Measurements from ENCODE around the gene LDLRAP1. TPM values are rescaled to one million over a fixed set of nuclear protein-coding genes. Genes with fewer than 3 reads are reported as not detected.

The LDLRAP1 gene
- total and polyA plus RNA-seq, 9 of the 15 experiments (the other 6 are each of a cell fraction or from before 2014, with no cell fraction given): 0.56 to 29.6 (median 16.2) TPM

- intact Hi-C loops (cut with micrococcal nuclease) (loop anchor here (5.0 kb wide), 1 partner anchor 117 kb away; no protein-coding TSS in a partner anchor), in situ Hi-C loops (cut with MboI) (loop anchor here (5.0 kb wide), 1 partner anchor 117 kb away; no protein-coding TSS in a partner anchor)
- no peak overlapping the region for H3K4me3 ChIP-seq
- no peaks in the 10 kb centered on the region for H4K20me1 ChIP-seq (replicated peaks; ENCODE audit: control insufficient read depth, insufficient read depth, low read length)
- no TSS peak for BruUV-seq (replicated peaks)
- H3K27ac ChIP-seq (ENCODE audit: extremely low read depth, low read depth, low read length): no peak overlapping the region
- no peaks in the 10 kb centered on the region for H3K79me2 ChIP-seq (ENCODE audit: control insufficient read depth, insufficient read depth, low read length)
- FAIRE-seq (no peak), DNase-seq (ENCODE audit: extremely low read depth in 1 of 4, low spot score in 3 of 4) (no peak), ATAC-seq (no peak)
- POLR2A ChIA-PET: interaction anchor here (0.6 to 1.1 kb wide), 4 partner anchors 65 to 1998 kb away, joined by 3 to 4 read pairs (median 3); partner anchors contain the start of gene RSRP1
- TF ChIP-seq JUN (IDR thresholded peaks at IDR 0.05; ENCODE audit: borderline replicate concordance, low read depth, low read length): peak; percentile 40; the same call in 1 of the 2 replicates
- no peak for TF ChIP-seq JUN (CRISPR knock-in tag; IDR thresholded peaks at IDR 0.05; ENCODE audit: borderline replicate concordance)
- TF ChIP-seq PTRF (tag; IDR thresholded peaks at IDR 0.05): no peak
- TF ChIP-seq JUND (IDR thresholded peaks at IDR 0.05; ENCODE audit: borderline replicate concordance, low read depth, low read length): 0 out of 2 replicates have a peak, but pooled peaks have one; percentile 29
- TF ChIP-seq JUND (tag; IDR thresholded peaks at IDR 0.05; ENCODE audit: borderline replicate concordance, low read depth, low read length): no peak
- TF ChIP-seq HOXB6 (CRISPR knock-in tag; IDR thresholded peaks at IDR 0.05; ENCODE audit: borderline replicate concordance): no peak
- peak; percentile 78 for TF ChIP-seq FOSL1 (tag; conservative IDR thresholded peaks at IDR 0.05)
- TF ChIP-seq ATF3 (IDR thresholded peaks at IDR 0.05): peak; percentile 42; the same call in 1 of the 2 replicates
- TF ChIP-seq ATF3 (CRISPR knock-in tag; conservative IDR thresholded peaks at IDR 0.05): no peak
- 0 out of 2 replicates have a peak overlapping the region, but pooled peaks have one; percentile 2 for H2AFZ ChIP-seq (ENCODE audit: low read depth, low read length)
- CTCF ChIA-PET (ENCODE audit: low intra/inter-chr PET ratio): interaction anchor here (0.7 to 2.2 kb wide), 2 partner anchors 78 to 106 kb away, joined by 3 to 11 read pairs; no protein-coding TSS in a partner anchor
- H3K9me3 ChIP-seq (replicated peaks; ENCODE audit: control insufficient read depth, insufficient read depth, low read depth, low read length): no peaks in the 10 kb centered on the region
- 47% methylated on average over 5 of the region's 5 CpGs for WGBS (ENCODE audit: insufficient coverage, low coverage, missing lambda C conversion rate)
- no peak overlapping the region for H3K9ac ChIP-seq (ENCODE audit: insufficient read depth in 1 of 2, low read depth in 2 of 2, low read length in 2 of 2)
- H3K4me2 ChIP-seq (ENCODE audit: insufficient read depth, low read length): no peak overlapping the region
- peaks cover 0 to 7% of the 10 kb centered on the region in 2 experiments; a peak in 2 of 5 replicates for H3K27me3 ChIP-seq (ENCODE audit: control insufficient read depth in 2 of 2, insufficient read depth in 2 of 2, low read length in 2 of 2)
- peaks cover 7 to 10% of the 10 kb centered on the region in 2 experiments; a peak in 4 of 5 replicates for H3K4me1 ChIP-seq (replicated peaks in 1 of 2; ENCODE audit: control insufficient read depth in 2 of 2, insufficient read depth in 2 of 2, low read length in 2 of 2)
- H3K36me3 ChIP-seq (ENCODE audit: control insufficient read depth, insufficient read depth, low read length): no peaks in the 10 kb centered on the region
- H3K9me1 ChIP-seq (ENCODE audit: control insufficient read depth, insufficient read depth, low read length): no peaks in the 10 kb centered on the region
Observed at GRCh38 chr1:25519624-25520023, 23.8 kb upstream of the LDLRAP1 start.

All from K562 (cell line).